RWPE2 (cell line): ENCODE measurements around the gene ZFYVE1.
"Not testable (repeated sequence)": the region's sequence is repeated elsewhere in the genome, so short reads cannot be mapped to it uniquely, and the experiment has no call there.

Experiments
- ATAC-seq: fragments of 200-7000 bp; cut with Tn5 transposase; 3 replicates; pipeline ENCODE4 v1.9.1; 2021; ENCODE audit warnings: low read depth
- DNase-seq: peaks from one replicate; pipeline ENCODE4 v3.0.0-alpha.2; 2020; ENCODE audit warnings: low spot score
- H3K27ac ChIP-seq: fragments of 450-650 bp; 2 replicates; pipeline ENCODE4 v1.5.1; 2017; ENCODE audit warnings: mild to moderate bottlenecking; ENCODE audit not compliant: poor library complexity, severe bottlenecking
- H3K27me3 ChIP-seq: fragments of 250-450 bp; sonication (Bioruptor Pico); 2 replicates; pipeline ENCODE4 v1.5.1; 2021; ENCODE audit warnings: mild to moderate bottlenecking, moderate library complexity; ENCODE audit not compliant: insufficient read depth, poor library complexity, severe bottlenecking
- H3K36me3 ChIP-seq: fragments of 250-450 bp; sonication (Bioruptor Pico); 2 replicates; pipeline ENCODE4 v1.5.1; 2020; ENCODE audit warnings: low read depth, mild to moderate bottlenecking, moderate library complexity
- H3K4me1 ChIP-seq: fragments of 250-450 bp; sonication (Bioruptor Pico); 2 replicates; pipeline ENCODE4 v1.5.1; 2021; ENCODE audit warnings: mild to moderate bottlenecking, moderate library complexity; ENCODE audit not compliant: insufficient read depth, poor library complexity, severe bottlenecking
- H3K4me3 ChIP-seq: fragments of 250-450 bp; sonication (Bioruptor Pico); 2 replicates; pipeline ENCODE4 v1.5.1; 2021; ENCODE audit warnings: mild to moderate bottlenecking, moderate library complexity; ENCODE audit not compliant: severe bottlenecking
- H3K9me3 ChIP-seq: fragments of 250-450 bp; sonication (Bioruptor Pico); 2 replicates; pipeline ENCODE4 v1.5.1; 2021; ENCODE audit warnings: mild to moderate bottlenecking, moderate library complexity; ENCODE audit not compliant: severe bottlenecking
- TF ChIP-seq, protein P1 (sequence below): fragments of 450-650 bp; IDR thresholded peaks from one replicate; pipeline ENCODE4 v1.5.1; 2017; ENCODE audit warnings: mild to moderate bottlenecking, moderate library complexity; ENCODE audit not compliant: poor library complexity, severe bottlenecking

Gene ZFYVE1

DNA sequence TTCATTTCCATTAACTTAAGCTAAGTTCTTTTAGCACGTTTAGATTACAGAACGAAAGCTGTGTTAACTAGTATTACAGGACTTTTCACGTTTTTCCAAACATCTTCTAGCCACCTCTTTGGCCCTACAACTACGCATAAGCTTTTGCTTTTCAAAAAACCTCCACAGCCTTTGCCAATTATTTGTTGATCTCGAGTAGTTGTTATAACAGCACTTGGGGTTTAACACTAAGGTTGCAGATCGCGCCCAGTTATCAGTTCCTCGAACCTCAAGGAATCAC lies 31.0 kb upstream of the ZFYVE1 start:
- peaks cover 37% of the 10 kb centered on the region for H3K36me3 ChIP-seq
- no peak for ATAC-seq
- TF ChIP-seq, protein P1, sequence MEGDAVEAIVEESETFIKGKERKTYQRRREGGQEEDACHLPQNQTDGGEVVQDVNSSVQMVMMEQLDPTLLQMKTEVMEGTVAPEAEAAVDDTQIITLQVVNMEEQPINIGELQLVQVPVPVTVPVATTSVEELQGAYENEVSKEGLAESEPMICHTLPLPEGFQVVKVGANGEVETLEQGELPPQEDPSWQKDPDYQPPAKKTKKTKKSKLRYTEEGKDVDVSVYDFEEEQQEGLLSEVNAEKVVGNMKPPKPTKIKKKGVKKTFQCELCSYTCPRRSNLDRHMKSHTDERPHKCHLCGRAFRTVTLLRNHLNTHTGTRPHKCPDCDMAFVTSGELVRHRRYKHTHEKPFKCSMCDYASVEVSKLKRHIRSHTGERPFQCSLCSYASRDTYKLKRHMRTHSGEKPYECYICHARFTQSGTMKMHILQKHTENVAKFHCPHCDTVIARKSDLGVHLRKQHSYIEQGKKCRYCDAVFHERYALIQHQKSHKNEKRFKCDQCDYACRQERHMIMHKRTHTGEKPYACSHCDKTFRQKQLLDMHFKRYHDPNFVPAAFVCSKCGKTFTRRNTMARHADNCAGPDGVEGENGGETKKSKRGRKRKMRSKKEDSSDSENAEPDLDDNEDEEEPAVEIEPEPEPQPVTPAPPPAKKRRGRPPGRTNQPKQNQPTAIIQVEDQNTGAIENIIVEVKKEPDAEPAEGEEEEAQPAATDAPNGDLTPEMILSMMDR, result no peak

DNA sequence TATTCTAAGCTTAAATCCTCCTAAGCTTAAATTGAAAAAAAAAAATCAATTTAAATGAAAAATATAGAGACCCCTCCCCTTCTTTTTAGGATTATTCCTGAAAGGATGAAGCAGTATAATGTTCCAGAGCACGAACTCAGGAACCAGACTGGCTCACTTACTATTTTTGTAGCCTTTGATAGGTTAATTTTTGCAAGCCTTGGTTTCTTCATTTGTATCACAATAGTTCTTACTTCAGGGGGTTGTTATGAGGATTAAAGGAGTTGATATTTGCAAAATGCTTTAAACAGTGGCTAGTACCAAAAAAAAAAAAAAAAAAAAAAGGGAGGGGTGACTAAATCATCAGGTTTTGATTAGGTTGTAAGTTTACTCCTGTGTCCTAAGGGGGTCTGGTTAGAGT lies 28.3 kb upstream of the ZFYVE1 start:
- Histone ChIP-seq H3K36me3 (peaks cover 11% of the 10 kb centered on the region), H3K4me3 (no peak overlapping the region), H3K4me1 (peaks cover 9% of the 10 kb centered on the region), H3K27me3 (no peaks in the 10 kb centered on the region), H3K27ac (no peak overlapping the region), H3K9me3 (no peaks in the 10 kb centered on the region)
- TF ChIP-seq, protein P1, result no peak
- DNase-seq (no peak), ATAC-seq (no peak)

More for the DNA sequence above, 31.0 kb upstream of the ZFYVE1 start:
- Histone ChIP-seq H3K27me3 (no peaks in the 10 kb centered on the region), H3K27ac (peak overlapping the region; percentile 76), H3K9me3 (no peaks in the 10 kb centered on the region), H3K4me1 (peaks cover 14% of the 10 kb centered on the region), H3K4me3 (peak overlapping the region; percentile 63)
- DNase-seq, result no peak

DNA sequence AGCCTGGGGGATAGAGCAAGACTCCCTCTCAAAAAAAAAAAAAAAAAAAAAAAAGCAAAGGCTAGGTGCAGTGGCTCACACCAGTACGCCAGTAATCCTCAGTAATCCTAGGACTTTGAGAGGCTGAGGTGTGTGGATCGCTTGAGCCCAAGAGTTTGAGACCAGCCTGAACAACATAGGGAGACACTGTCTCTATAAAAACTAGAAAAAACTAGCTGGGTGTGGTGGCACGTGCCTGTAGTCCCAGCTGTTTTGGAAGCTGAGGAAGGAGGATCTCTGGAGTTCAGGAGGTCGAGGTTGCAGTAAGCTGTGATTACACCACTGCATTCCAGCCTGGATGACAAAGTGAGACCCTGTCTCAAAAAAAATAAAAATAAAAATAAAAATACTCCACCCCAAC lies 22.5 kb upstream of the ZFYVE1 start:
- Histone ChIP-seq H3K4me3 (no peak overlapping the region), H3K4me1 (no peaks in the 10 kb centered on the region), H3K27ac (no peak overlapping the region), H3K9me3 (no peaks in the 10 kb centered on the region), H3K27me3 (no peaks in the 10 kb centered on the region), H3K36me3 (no peaks in the 10 kb centered on the region)
- ATAC-seq (no peak), DNase-seq (no peak)
- TF ChIP-seq, protein P1, result no peak

DNA sequence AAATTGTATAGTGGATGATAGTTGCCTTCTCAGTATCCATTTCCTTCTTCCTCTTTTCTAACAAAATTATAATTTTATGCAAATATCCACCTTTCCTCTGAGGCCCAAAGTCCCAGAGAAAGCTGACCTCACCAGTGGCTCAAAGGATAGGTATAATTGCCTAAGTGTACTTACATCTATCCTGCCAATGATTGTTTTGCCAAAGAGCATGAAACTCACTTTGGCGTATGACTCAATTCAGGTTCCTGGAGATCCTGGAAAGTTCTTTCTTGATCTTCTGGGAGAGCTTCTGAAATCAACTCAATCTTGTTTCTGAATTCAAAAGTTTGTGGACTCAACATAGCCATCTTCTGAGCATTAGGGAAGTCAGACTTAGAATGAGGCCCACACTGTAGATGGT lies 20.9 kb upstream of the ZFYVE1 start:
- DNase-seq (no peak), ATAC-seq (no peak)
- TF ChIP-seq, protein P1, result no peak
- H3K4me1 ChIP-seq, result no peaks in the 10 kb centered on the region
- no peaks in the 10 kb centered on the region for H3K27me3 ChIP-seq
- H3K27ac ChIP-seq, result no peak overlapping the region
- H3K36me3 ChIP-seq, result no peaks in the 10 kb centered on the region
- H3K4me3 ChIP-seq, result no peak overlapping the region
- no peaks in the 10 kb centered on the region for H3K9me3 ChIP-seq

DNA sequence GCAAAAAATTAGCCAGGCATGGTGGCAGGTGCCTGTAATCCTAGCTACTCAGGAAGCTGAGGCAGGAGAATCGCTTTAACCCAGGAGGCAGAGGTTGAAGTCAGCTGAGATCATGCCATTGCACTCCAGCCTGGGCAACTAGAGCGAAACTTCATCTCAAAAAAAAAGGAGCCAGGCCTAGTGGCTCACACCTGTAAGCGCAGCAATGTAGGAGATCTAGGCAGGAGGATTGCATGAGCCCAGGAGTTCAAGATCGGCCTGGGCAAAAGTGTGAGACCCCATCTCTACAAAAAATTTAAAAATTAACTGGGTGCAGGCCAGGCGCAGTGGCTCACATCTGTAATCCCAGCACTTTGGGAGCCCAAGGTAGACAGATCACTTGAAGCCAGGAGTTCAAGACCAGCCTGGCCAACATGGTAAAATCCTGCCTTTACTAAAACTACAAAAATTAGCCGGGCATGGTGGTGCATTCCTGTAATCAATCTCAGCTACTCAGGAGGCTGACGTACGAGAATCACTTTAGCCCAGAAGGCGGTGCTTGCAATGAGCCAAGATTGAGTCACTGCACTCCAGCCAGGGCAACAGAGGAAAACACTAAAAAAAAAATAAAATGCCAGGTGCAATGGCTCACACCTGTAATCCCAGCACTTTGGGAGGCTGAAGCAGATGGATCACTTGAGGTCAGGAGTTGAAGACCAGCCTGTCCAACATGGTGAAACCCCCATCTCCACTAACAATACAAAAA lies 10.0 kb upstream of the ZFYVE1 start:
- not testable (repeated sequence) for H3K4me3 ChIP-seq, H3K9me3 ChIP-seq, H3K36me3 ChIP-seq, H3K27ac ChIP-seq, H3K27me3 ChIP-seq, H3K4me1 ChIP-seq, DNase-seq
- peak; percentile 90 for ATAC-seq
